Natural killer cell (primary cell): ENCODE data around the gene NFIC. TPM values are rescaled to one million over a fixed set of nuclear protein-coding genes. Genes with fewer than 3 reads are reported as not detected.
"Not testable (repeated sequence)": the region's sequence is repeated elsewhere in the genome, so short reads cannot be mapped to it uniquely, and the experiment has no call there.

ENCODE experiments used
- ATAC-seq, 3 donors: fragments of 150-1000 bp in 2 of 3; fragments of 200-7000 bp in 1 of 3; cut with Tn5 transposase; 1 replicate in 1 of 3; 2 replicates in 2 of 3; pipeline ENCODE4 v1.10.0; 2021; ENCODE audit warnings: mild to moderate bottlenecking in 2 of 3, moderate library complexity in 2 of 3
- DNase-seq, 2 donors: peaks; one replicate each; pipeline versions ENCODE4 v3.0.0 to v3.0.0-alpha.2; 2013 to 2021; ENCODE audit warnings: mixed read lengths in 1 of 2
- H3K27ac ChIP-seq: one replicate; pipeline ENCODE4 v1.5.1; 2013; ENCODE audit warnings: mild to moderate bottlenecking, low read length
- H3K27me3 ChIP-seq: one replicate; pipeline ENCODE4 v1.6.1; 2013; ENCODE audit warnings: low read length; ENCODE audit not compliant: control insufficient read depth, insufficient read depth
- H3K36me3 ChIP-seq: one replicate; pipeline ENCODE4 v1.6.1; 2013; ENCODE audit warnings: low read length; ENCODE audit not compliant: control insufficient read depth, insufficient read depth
- H3K4me1 ChIP-seq: one replicate; pipeline ENCODE4 v1.6.1; 2013; ENCODE audit warnings: low read length; ENCODE audit not compliant: control insufficient read depth, insufficient read depth
- H3K4me3 ChIP-seq: one replicate; pipeline ENCODE4 v1.5.1; 2013; ENCODE audit warnings: low read length
- H3K9me3 ChIP-seq: one replicate; pipeline ENCODE4 v1.6.1; 2013; ENCODE audit warnings: low read length; ENCODE audit not compliant: control insufficient read depth, insufficient read depth
- H3K27ac Mint-ChIP-seq, 2 donors: one replicate each; pipeline ENCODE4 v1.8.0; 2022; ENCODE audit warnings: mild to moderate bottlenecking in 2 of 2, mixed read lengths in 2 of 2, moderate library complexity in 1 of 2
- H3K27me3 Mint-ChIP-seq, 2 donors: one replicate each; pipeline ENCODE4 v1.8.0; 2022; ENCODE audit warnings: low read depth in 2 of 2, mixed read lengths in 2 of 2
- H3K36me3 Mint-ChIP-seq: one replicate; pipeline ENCODE4 v1.8.0; 2022; ENCODE audit warnings: mixed read lengths
- H3K4me1 Mint-ChIP-seq, 2 donors: one replicate each; pipeline ENCODE4 v1.8.0; 2022; ENCODE audit warnings: mixed read lengths in 2 of 2
- H3K4me3 Mint-ChIP-seq: one replicate; pipeline ENCODE4 v1.8.0; 2022; ENCODE audit warnings: mild to moderate bottlenecking, moderate library complexity, mixed read lengths
- H3K9me3 Mint-ChIP-seq, 2 donors: one replicate each; pipeline ENCODE4 v1.8.0; 2022; ENCODE audit warnings: mixed read lengths in 2 of 2
- WGBS: methylation state at CpG from one replicate; pipeline ENCODE4 v1.1.7; 2013; ENCODE audit warnings: missing lambda C conversion rate; ENCODE audit not compliant: insufficient coverage; 5-methylcytosine and 5-hydroxymethylcytosine counted together
- intact Hi-C: fragments of 100-400 bp; cut with micrococcal nuclease; formaldehyde crosslinking; loops from one replicate; pipeline ENCODE4 v1.14.2; 2022
- total RNA-seq, 4 donors: library from RNA; stranded (reverse); fragments of 120-200 nt in 1 of 4; gene quantifications; one replicate each; pipeline versions ENCODE4 v1.2.3 to v1.2.4, GENCODE V29; 2013 to 2022
- TF ChIP-seq, protein P1 (sequence below): fragments of 200-600 bp; IDR thresholded peaks from one replicate; pipeline ENCODE4 v1.8.0; 2022; ENCODE audit warnings: antibody characterized with exemption

Gene NFIC
- total RNA-seq, 3 donors from 2014 or later (not counting 1 experiment from before 2014, with no cell fraction given), result 18.5 to 22.2 (median 20.6) TPM

DNA sequence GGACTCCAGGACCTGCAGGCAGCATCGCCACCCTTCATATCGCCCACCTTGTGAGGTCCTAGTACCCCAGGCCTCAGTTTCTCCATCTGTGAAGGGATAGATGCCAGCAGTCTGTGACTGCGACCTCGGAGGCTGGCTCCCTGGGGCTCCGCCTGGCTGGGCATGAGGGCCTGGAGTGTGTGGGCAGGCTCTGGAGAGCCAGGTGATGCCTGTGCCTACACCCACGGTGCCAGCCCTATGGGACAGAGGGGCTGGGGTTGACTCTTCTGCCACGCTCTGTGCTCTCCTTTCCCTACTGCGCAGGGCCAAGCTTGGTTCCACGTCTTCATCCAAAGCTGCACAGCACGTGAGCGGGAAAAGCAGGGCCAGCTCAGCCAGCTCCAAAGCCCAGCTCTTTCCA lies 26.0 kb upstream of the NFIC start:
- H3K9me3 ChIP-seq, result no peaks in the 10 kb centered on the region
- no peak overlapping the region for H3K4me3 ChIP-seq
- H3K27me3 Mint-ChIP-seq, result no peaks in the 10 kb centered on the region
- no peaks in the 10 kb centered on the region for H3K27me3 ChIP-seq
- intact Hi-C loops, result no loop called here
- no peak overlapping the region for H3K4me3 Mint-ChIP-seq
- WGBS, result 93% methylated on average over 11 of the region's 11 CpGs
- no peak overlapping the region for H3K27ac ChIP-seq
- no peak for ATAC-seq
- H3K4me1 Mint-ChIP-seq, result peaks cover 4 to 7% of the 10 kb centered on the region in 2 donors
- TF ChIP-seq, protein P1, sequence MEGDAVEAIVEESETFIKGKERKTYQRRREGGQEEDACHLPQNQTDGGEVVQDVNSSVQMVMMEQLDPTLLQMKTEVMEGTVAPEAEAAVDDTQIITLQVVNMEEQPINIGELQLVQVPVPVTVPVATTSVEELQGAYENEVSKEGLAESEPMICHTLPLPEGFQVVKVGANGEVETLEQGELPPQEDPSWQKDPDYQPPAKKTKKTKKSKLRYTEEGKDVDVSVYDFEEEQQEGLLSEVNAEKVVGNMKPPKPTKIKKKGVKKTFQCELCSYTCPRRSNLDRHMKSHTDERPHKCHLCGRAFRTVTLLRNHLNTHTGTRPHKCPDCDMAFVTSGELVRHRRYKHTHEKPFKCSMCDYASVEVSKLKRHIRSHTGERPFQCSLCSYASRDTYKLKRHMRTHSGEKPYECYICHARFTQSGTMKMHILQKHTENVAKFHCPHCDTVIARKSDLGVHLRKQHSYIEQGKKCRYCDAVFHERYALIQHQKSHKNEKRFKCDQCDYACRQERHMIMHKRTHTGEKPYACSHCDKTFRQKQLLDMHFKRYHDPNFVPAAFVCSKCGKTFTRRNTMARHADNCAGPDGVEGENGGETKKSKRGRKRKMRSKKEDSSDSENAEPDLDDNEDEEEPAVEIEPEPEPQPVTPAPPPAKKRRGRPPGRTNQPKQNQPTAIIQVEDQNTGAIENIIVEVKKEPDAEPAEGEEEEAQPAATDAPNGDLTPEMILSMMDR, result no peak
- no peak for DNase-seq
- H3K27ac Mint-ChIP-seq, result no peak overlapping the region
- no peaks in the 10 kb centered on the region for H3K36me3 Mint-ChIP-seq
- no peaks in the 10 kb centered on the region for H3K36me3 ChIP-seq
- no peaks in the 10 kb centered on the region for H3K9me3 Mint-ChIP-seq
- H3K4me1 ChIP-seq, result peaks cover 27% of the 10 kb centered on the region

DNA sequence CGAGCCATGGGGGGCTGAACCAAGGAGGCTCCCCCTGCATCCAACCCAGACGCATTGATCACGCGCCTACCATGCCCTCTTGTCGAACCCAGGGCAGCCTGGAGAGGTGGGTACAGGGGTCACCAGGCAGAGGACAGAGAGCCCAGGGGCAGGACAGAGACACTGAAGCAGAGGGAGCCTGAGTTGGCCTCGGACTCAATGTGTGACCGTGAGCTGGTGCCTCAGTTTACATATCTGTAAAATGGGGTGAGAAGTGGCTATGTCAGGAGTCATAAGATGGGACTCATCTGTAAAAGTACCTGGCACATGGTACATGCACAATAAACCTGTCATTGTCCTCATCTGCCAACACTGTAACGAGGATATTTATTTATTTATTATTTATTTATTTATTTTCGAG lies 24.1 kb upstream of the NFIC start:
- no peak for ATAC-seq
- H3K27ac Mint-ChIP-seq, result no peak overlapping the region
- no peak overlapping the region for H3K4me3 ChIP-seq
- H3K9me3 ChIP-seq, result no peaks in the 10 kb centered on the region
- H3K27me3 ChIP-seq, result no peaks in the 10 kb centered on the region
- no peaks in the 10 kb centered on the region for H3K36me3 Mint-ChIP-seq
- peaks cover 4 to 7% of the 10 kb centered on the region in 2 donors for H3K4me1 Mint-ChIP-seq
- no peak overlapping the region for H3K4me3 Mint-ChIP-seq
- H3K9me3 Mint-ChIP-seq, result no peaks in the 10 kb centered on the region
- H3K36me3 ChIP-seq, result no peaks in the 10 kb centered on the region
- H3K4me1 ChIP-seq, result peaks cover 27% of the 10 kb centered on the region
- intact Hi-C loops, result no loop called here
- DNase-seq, result no peak
- no peaks in the 10 kb centered on the region for H3K27me3 Mint-ChIP-seq
- TF ChIP-seq, protein P1, result no peak
- no peak overlapping the region for H3K27ac ChIP-seq
- 94% methylated on average over 8 of the region's 9 CpGs for WGBS

DNA sequence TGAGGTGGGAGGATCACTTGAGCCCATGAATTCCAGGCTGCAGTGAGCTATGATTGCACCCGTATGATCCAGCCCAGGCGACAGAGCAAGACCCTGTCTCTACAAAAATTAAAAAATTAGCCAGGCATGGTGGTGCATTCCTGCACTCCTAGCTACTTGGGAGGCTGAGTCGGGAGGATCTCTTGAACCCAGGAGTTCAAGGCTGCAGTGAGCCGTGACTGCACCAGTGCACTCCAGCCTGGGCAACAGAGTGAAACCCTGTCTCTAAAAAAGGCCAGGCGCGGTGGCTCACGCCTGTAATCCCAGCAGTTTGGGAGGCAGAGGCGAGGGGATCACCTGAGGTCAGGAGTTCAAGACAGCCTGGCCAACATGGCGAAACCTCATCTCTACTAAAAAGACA lies 23.4 kb upstream of the NFIC start:
- peaks cover 24% of the 10 kb centered on the region for H3K4me1 ChIP-seq
- H3K9me3 ChIP-seq, H3K4me3 ChIP-seq, ATAC-seq, H3K36me3 ChIP-seq, H3K9me3 Mint-ChIP-seq, H3K27me3 Mint-ChIP-seq, H3K36me3 Mint-ChIP-seq, intact Hi-C loops, H3K27ac ChIP-seq, H3K27ac Mint-ChIP-seq, H3K4me3 Mint-ChIP-seq, DNase-seq, H3K4me1 Mint-ChIP-seq, H3K27me3 ChIP-seq: not testable (repeated sequence)
- whole genome bisulfite sequencing, result 95% methylated on average over 9 of the region's 9 CpGs

DNA sequence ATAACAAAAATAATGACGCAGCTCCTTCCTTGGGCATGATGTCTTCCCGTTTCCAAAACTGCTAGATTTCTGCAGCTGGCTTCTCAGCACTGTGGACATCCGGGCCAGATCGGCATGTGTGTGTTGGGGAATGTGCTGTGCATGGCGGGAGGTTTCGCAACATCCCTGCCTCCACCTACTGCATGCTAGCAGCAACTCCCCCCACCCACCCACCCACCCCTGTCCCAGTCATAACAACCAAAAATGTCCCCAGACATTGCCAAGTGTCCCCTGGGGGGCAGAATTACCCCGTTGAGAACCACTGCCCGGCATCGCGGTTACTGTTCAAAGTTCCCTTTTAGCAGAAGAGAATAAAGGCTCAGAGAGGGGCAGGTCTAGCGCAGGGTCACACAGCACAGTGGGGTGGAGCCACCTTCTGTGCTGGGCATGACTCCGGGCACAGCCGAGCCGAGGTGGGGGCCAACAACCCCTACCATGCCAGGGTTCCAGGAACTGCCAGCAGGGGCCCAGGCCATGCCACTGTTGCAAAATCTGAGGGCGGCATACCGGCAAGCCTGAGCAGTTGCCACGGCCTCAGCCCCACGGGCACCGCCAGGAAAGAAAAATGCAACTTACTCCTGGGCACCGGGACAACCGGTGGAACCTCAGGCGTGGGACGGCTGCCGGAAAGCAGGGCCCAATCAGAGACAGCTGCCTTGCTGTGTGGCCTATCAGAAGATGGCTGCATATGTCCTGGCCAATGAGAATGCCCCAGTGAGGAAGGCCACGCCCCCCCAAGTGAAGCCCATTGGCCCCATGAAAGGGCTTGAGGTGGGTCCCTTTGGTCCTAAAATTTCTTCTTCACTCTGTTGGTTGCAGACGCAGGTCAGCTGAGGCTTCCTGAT lies 22.5 kb upstream of the NFIC start:
- peaks cover 15% of the 10 kb centered on the region for H3K4me1 ChIP-seq
- no peaks in the 10 kb centered on the region for H3K36me3 ChIP-seq
- H3K27ac Mint-ChIP-seq, result no peak overlapping the region
- no peak overlapping the region for H3K27ac ChIP-seq
- intact Hi-C loops, result no loop called here
- H3K27me3 Mint-ChIP-seq, result no peaks in the 10 kb centered on the region
- H3K4me3 Mint-ChIP-seq, result no peak overlapping the region
- H3K27me3 ChIP-seq, result no peaks in the 10 kb centered on the region
- H3K4me1 Mint-ChIP-seq, result peaks cover 1 to 2% of the 10 kb centered on the region in 2 donors
- peak overlapping the region; percentile 24 for H3K4me3 ChIP-seq
- H3K36me3 Mint-ChIP-seq, result no peaks in the 10 kb centered on the region
- TF ChIP-seq, protein P1, result no peak
- H3K9me3 Mint-ChIP-seq, result no peaks in the 10 kb centered on the region
- peak in 1 of 2 donors; percentile 71 for DNase-seq
- 48% methylated on average over 22 of the region's 26 CpGs for WGBS
- no peaks in the 10 kb centered on the region for H3K9me3 ChIP-seq
- peak; percentile 74 to 83 (median 75) for ATAC-seq
